GM12864 (cell line): ENCODE results near the gene CCIN.

Experiments
- DNase-seq: peaks from one replicate; pipeline ENCODE4 v3.0.0-alpha.2; 2011; ENCODE audit warnings: low read depth
- H3K4me3 ChIP-seq: 2 replicates; pipeline ENCODE4 v1.5.1; 2011; ENCODE audit warnings: mild to moderate bottlenecking, low read depth, low read length, control low read depth
- TF ChIP-seq, protein P1 (sequence below): IDR thresholded peaks from 2 replicates; pipeline ENCODE4 v1.5.1; 2011; ENCODE audit warnings: low read depth, mild to moderate bottlenecking, moderate library complexity, low read length, control low read depth, inconsistent platforms; ENCODE audit errors: missing control alignments

CCIN gene

GRCh38 chr9:36151316-36152210, 17.6 kb upstream of the CCIN start:
- peak overlapping the region; percentile 46 for H3K4me3 ChIP-seq
- peak; percentile 82 for DNase-seq
- TF ChIP-seq, protein P1, sequence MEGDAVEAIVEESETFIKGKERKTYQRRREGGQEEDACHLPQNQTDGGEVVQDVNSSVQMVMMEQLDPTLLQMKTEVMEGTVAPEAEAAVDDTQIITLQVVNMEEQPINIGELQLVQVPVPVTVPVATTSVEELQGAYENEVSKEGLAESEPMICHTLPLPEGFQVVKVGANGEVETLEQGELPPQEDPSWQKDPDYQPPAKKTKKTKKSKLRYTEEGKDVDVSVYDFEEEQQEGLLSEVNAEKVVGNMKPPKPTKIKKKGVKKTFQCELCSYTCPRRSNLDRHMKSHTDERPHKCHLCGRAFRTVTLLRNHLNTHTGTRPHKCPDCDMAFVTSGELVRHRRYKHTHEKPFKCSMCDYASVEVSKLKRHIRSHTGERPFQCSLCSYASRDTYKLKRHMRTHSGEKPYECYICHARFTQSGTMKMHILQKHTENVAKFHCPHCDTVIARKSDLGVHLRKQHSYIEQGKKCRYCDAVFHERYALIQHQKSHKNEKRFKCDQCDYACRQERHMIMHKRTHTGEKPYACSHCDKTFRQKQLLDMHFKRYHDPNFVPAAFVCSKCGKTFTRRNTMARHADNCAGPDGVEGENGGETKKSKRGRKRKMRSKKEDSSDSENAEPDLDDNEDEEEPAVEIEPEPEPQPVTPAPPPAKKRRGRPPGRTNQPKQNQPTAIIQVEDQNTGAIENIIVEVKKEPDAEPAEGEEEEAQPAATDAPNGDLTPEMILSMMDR: no peak

- TF ChIP-seq, protein P1: no peak
Observed at GRCh38 chr9:36152741-36153438, 16.3 kb upstream of the CCIN start.

GRCh38 chr9:36153746-36154145, 15.4 kb upstream of the CCIN start:
- TF ChIP-seq, protein P1: no peak
- no peak overlapping the region for H3K4me3 ChIP-seq
- DNase-seq: no peak

More at GRCh38 chr9:36152741-36153438, 16.3 kb upstream of the CCIN start:
- no peak for DNase-seq
- H3K4me3 ChIP-seq: no peak overlapping the region

GRCh38 chr9:36154331-36154952, 14.7 kb upstream of the CCIN start:
- TF ChIP-seq, protein P1: no peak
- H3K4me3 ChIP-seq: no peak overlapping the region
- no peak for DNase-seq

- TF ChIP-seq, protein P1: no peak
- DNase-seq: no peak
- no peak overlapping the region for H3K4me3 ChIP-seq
Observed at GRCh38 chr9:36156116-36156515, 13.1 kb upstream of the CCIN start.

GRCh38 chr9:36158122-36158521, 11.1 kb upstream of the CCIN start:
- DNase-seq: no peak
- H3K4me3 ChIP-seq: no peak overlapping the region
- TF ChIP-seq, protein P1: no peak
